Stomach smooth muscle (tissue), 2 donors: ENCODE measurements around the gene BBOX1.
A peak's percentile ranks its signal among the peaks of the same experiment; 100 is the strongest.

Experiments used
- H3K27ac ChIP-seq: one replicate; pipeline ENCODE4 v1.7.0; 2013; ENCODE audit warnings: mild to moderate bottlenecking, low read length, inconsistent platforms
- H3K27me3 ChIP-seq, 2 donors: one replicate each; pipeline ENCODE4 v1.7.0; 2013; ENCODE audit warnings: low read length in 2 of 2; ENCODE audit not compliant: insufficient read depth in 2 of 2, control insufficient read depth in 1 of 2
- H3K36me3 ChIP-seq, 2 donors: one replicate each; pipeline ENCODE4 v1.7.0; 2013; ENCODE audit warnings: low read length in 2 of 2; ENCODE audit not compliant: control insufficient read depth in 2 of 2, insufficient read depth in 2 of 2
- H3K4me1 ChIP-seq: one replicate; pipeline ENCODE4 v1.7.0; 2013; ENCODE audit warnings: low read length; ENCODE audit not compliant: control insufficient read depth, insufficient read depth
- H3K4me3 ChIP-seq, 2 donors: one replicate each; pipeline ENCODE4 v1.7.0; 2013; ENCODE audit warnings: low read length in 2 of 2
- H3K9ac ChIP-seq, 2 donors: one replicate each; pipeline ENCODE4 v1.7.0; 2013; ENCODE audit warnings: low read length in 2 of 2, mild to moderate bottlenecking in 1 of 2
- H3K9me3 ChIP-seq, 2 donors: one replicate each; pipeline ENCODE4 v1.7.0; 2013; ENCODE audit warnings: low read length in 2 of 2; ENCODE audit not compliant: control insufficient read depth in 2 of 2
- donor health status: healthy.
- donor health status: Pancreatic carcinoma.

BBOX1 gene

DNA sequence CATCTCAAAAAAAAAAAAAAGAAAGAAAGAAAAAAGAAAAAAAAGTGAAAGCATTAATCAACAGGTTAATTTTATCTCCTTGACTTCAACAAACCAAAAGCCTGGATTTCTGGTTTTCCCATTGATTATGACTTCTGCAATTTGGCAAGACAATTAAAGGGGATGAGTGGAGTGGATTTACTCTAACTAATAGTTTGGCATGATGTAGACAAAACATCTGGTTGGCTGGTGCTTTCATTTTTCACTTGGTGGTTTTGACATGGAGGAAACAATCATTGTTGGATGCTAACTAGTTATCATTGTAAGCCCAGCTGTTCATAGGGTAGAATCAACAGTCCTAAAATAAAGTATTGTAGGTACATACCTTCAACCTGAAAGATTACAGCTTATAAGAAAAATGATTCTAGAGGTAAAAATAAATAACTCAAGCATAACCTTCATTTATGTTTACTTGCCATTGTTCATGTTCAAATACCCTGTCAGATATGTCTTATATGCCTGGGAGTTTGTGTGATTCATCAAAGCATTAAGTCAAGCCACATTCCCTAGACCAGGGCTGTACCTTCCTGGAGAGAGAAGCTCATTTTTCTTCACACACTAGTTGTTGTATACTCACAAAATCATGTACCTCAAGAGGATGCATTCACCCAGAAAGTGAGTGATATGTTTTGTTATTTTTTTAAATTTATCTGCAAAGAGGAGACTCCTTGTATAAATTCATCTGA lies 31.6 kb upstream of the BBOX1 start:
- Histone ChIP-seq H3K9ac (no peak overlapping the region), H3K36me3 (no peaks in the 10 kb centered on the region), H3K4me3 (no peak overlapping the region), H3K27me3 (no peaks in the 10 kb centered on the region), H3K27ac (no peak overlapping the region), H3K9me3 (no peaks in the 10 kb centered on the region), H3K4me1 (peaks cover 16% of the 10 kb centered on the region)

DNA sequence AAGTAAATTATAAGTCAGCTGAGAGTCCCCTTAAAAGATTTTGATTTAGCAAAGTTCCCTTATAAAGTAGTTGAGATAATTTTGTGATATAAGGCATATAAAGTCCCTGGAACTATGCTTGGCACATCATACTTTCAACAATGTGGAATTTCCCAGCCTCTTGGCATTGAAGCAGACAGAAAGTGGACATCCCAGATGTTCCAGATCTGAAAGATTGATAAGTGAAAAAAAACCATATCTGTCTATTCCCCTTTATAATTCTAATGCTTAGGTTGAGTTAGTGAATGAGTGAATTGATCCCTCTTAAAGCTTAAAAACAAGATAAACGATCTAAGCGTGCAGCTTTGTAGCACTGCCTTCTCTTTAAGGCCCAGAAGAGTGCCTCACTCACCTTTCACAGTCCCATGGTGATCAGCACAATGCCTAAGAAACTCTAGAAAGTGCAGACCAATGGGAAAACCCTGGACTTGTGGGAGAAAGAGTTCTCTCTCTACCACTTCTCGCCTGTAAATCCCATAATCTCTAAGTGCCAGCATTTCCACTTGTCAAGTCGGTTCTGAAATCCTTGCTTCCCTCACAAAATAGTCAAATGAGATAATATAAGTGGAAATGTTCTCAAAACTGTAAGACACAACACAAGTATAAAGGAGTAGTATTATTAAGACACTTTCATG lies 28.9 kb upstream of the BBOX1 start:
- Histone ChIP-seq H3K36me3 (no peaks in the 10 kb centered on the region), H3K27me3 (no peaks in the 10 kb centered on the region), H3K27ac (peak overlapping the region; percentile 59), H3K9me3 (no peaks in the 10 kb centered on the region), H3K4me1 (peaks cover 18% of the 10 kb centered on the region), H3K4me3 (peak overlapping the region in 1 of 2 donors; percentile 7), H3K9ac (peak overlapping the region in 1 of 2 donors; percentile 7)

DNA sequence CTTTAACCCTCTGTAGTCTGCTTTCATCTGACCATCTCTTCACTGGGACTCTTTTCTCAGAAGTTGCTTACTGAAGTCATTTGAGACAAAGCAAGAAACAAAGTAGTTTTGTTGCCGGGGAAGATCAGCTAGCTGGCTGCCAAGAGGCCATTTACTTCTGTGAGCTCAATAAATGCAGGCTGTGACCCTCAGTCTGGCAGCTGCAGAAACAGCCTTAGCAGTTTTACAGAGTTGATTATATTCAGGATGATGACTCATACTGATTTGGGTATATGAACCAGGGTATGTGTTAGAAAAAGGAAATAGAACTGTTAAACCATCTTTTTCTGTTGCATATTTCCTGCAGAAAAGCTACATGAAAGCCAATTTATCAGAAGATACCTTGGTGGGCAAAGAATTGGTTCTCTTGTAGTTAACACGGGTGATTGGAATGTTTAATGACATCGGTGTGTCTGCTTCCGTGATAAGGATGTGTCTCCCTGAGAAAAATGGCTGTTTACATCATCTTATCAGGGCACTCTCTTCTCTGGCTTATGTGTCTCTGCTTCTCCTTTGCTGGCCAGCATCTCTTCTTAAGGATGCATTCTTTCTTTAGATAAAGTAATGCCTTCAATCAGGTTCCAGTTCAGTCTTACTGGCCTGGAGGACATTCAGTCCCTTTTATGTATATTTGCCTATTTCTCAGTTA lies 28.2 kb upstream of the BBOX1 start:
- H3K27ac ChIP-seq, result peak overlapping the region; percentile 59
- H3K4me3 ChIP-seq, result peak overlapping the region in 1 of 2 donors; percentile 7
- H3K9ac ChIP-seq, result no peak overlapping the region

DNA sequence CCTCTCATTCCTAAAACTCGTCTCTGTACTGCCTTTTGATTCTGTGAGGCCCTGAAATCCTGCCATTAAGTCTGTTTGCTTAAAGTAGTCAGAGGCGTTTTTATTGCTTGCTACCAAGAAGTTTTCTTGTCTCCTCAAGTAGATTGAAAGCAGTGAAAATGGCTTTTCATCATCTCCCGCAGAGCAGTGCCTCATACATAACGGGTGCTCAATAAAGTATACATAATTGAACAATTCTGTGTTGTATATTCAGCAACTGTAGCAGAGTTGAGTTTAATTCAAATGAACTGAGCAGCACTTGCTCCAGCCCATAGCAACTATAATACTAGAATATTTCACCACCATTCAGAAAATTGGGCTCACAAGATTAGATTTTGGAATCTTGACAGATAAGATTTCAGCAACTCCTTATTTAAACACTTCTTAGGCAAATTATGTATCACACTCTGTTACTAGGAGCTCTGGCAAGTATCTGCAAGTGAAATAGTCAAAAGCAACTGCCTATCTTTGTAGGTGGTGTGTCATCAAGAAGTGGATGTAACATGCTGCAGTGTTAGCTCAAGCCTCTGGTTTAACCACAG lies 26.7 kb upstream of the BBOX1 start:
- H3K4me1 ChIP-seq, result peaks cover 18% of the 10 kb centered on the region
- H3K27me3 ChIP-seq, result no peaks in the 10 kb centered on the region
- peak overlapping the region; percentile 56 for H3K27ac ChIP-seq
- no peaks in the 10 kb centered on the region for H3K36me3 ChIP-seq
- H3K9ac ChIP-seq, result no peak overlapping the region
- peak overlapping the region in 1 of 2 donors; percentile 1 for H3K4me3 ChIP-seq
- H3K9me3 ChIP-seq, result no peaks in the 10 kb centered on the region

More for the DNA sequence above, 28.2 kb upstream of the BBOX1 start:
- Histone ChIP-seq H3K4me1 (peaks cover 18% of the 10 kb centered on the region), H3K27me3 (no peaks in the 10 kb centered on the region), H3K9me3 (no peaks in the 10 kb centered on the region), H3K36me3 (no peaks in the 10 kb centered on the region)

DNA sequence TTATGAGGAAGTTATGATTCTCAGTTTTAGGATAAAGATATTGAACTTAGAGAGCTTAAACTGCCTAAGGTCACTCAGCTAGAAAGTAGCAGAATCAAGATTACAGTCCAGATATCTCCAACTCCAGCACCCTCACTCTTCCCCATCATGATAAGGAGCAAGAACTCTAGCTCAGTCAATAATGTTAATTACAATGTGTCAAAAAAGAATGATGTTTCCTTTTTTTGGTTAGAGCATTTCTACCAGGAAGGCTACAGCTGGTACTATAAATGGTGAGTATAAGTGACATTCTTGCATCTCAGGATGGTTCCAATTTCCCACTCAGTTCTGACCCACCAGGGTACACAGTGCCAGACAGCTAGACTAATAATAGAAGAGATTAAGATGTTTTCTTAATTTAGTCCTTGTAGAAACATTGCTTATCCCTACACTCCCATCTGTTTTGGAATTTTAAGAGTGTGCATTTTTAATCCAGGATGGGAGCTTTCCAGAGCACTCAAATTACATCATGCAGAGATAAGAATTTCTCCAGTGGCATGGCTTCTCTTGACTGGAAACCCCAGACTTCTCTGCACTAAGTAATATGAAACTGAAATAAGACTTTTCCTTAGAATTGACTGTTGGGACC lies 21.6 kb upstream of the BBOX1 start:
- Histone ChIP-seq H3K9ac (no peak overlapping the region), H3K4me3 (no peak overlapping the region), H3K36me3 (no peaks in the 10 kb centered on the region), H3K4me1 (peaks cover 1% of the 10 kb centered on the region), H3K27ac (no peak overlapping the region), H3K9me3 (no peaks in the 10 kb centered on the region), H3K27me3 (no peaks in the 10 kb centered on the region)

DNA sequence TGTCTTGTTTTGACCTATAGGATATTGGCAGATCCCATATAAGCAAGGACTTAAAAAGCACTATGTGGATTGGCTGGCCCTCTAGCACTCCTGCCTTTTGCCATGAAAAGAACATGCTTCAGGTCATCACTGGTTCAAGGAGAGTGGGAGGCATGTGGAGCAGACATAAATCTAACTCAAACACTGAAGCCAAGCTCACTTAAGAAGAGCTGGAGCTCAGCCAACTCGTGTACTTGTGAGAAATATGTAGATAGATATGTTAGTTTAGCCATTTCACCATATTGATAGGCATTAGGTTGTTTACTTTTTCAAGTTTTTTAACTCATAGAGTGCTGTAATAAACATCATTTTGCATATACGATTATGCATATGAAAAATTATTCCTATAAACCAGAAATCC lies 19.9 kb upstream of the BBOX1 start:
- Histone ChIP-seq H3K9me3 (no peaks in the 10 kb centered on the region), H3K36me3 (no peaks in the 10 kb centered on the region), H3K9ac (no peak overlapping the region), H3K27ac (no peak overlapping the region), H3K27me3 (no peaks in the 10 kb centered on the region), H3K4me1 (no peaks in the 10 kb centered on the region), H3K4me3 (no peak overlapping the region)

DNA sequence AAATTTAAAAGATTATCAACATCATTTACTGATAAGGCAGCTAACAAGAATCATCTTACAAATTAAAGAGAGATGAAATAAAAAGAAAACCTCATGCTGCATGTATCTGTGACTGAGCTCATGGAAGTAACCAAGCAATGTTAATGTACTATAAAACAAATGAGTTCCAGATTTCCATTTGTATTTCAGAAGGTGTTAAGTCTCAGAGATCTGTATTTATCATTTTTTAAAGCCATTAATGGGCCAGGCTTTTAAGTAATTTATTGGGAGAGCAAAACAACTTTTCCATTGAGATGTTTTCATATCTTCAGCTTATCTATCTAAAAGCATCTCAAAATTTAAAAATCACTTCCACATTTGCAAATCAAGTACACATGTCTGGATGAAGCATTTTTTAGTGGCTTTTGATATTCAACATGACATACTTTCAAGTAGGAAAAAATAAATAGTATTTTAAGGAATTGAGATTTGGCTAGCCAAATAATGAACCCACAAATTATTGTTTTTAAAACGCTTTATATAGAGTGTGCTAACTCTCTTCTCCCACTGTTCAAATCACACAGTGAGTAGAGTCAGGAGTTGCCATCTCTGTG lies 17.9 kb upstream of the BBOX1 start:
- H3K4me1 ChIP-seq, result no peaks in the 10 kb centered on the region
- H3K9me3 ChIP-seq, result no peaks in the 10 kb centered on the region
- H3K27ac ChIP-seq, result no peak overlapping the region
- H3K4me3 ChIP-seq, result no peak overlapping the region
- H3K27me3 ChIP-seq, result no peaks in the 10 kb centered on the region
- no peaks in the 10 kb centered on the region for H3K36me3 ChIP-seq
- H3K9ac ChIP-seq, result no peak overlapping the region

DNA sequence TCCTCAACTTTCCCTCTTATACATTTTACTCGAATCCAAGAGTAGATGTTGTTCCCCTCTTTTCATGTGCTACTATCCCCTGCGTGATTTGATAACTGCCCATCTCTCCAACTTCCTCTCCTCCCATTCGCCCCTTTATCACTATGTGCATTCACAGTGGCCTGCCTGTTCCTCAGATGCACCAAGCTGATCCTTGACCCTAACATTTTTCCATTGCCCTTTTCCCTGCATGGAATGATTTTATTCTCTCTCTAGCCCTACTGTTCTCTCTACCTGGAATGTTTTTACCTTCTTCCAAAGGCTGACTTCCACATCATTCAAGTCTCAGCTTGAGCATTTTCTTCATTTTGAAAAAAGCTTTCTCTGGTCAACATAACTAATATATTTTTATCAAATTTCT lies 15.8 kb upstream of the BBOX1 start:
- no peak overlapping the region for H3K27ac ChIP-seq
- no peak overlapping the region for H3K9ac ChIP-seq
- H3K9me3 ChIP-seq, result no peaks in the 10 kb centered on the region
- no peaks in the 10 kb centered on the region for H3K36me3 ChIP-seq
- H3K27me3 ChIP-seq, result no peaks in the 10 kb centered on the region
- H3K4me3 ChIP-seq, result no peak overlapping the region
- H3K4me1 ChIP-seq, result no peaks in the 10 kb centered on the region

DNA sequence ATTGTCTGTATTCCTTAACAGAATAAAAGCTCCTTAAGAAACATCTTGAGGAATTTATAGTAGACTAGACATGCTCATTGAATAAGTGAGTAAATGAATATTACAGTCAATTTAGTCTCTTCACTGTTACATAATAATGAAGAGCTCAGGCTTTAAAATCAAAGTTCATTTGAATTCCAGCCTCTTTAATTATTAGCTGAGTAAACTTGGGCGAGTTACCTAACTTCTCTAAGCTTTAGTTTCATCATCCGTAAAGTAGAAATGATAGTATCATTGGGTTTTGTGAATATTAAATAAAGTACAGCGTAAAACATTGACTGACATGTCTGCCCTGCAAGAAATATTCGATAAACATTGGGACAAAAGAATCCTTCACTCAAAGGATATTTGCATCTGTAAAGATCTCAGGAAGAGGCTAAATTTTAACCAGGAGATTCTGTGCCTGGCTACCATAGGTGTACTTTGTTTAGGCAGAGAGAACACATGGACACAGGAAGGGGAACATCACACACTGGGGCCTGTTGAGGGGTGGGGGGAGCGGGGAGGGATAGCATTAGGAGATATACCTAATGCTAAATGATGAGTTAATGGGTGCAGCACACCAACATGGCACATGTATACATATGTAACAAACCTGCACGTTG lies 15.2 kb upstream of the BBOX1 start:
- no peak overlapping the region for H3K9ac ChIP-seq
- H3K27me3 ChIP-seq, result no peaks in the 10 kb centered on the region
- H3K4me1 ChIP-seq, result no peaks in the 10 kb centered on the region
- H3K36me3 ChIP-seq, result no peaks in the 10 kb centered on the region
- no peaks in the 10 kb centered on the region for H3K9me3 ChIP-seq
- H3K27ac ChIP-seq, result no peak overlapping the region
- no peak overlapping the region for H3K4me3 ChIP-seq
